PC-3 (cell line): ENCODE results near the gene MARCKSL1.

Source experiments
- CTCF ChIP-seq: fragments of 300-600 bp; sonication (generic); conservative IDR thresholded peaks from 2 replicates; pipeline ENCODE4 v1.5.1; 2017; ENCODE audit warnings: antibody characterized with exemption, low read depth, mild to moderate bottlenecking, low read length
- EZH2 ChIP-seq: fragments of 300-600 bp; sonication (generic); IDR thresholded peaks from one replicate; pipeline ENCODE4 v1.6.1; 2017; ENCODE audit warnings: antibody characterized with exemption, mild to moderate bottlenecking, low read length; ENCODE audit not compliant: unreplicated experiment

GRCh38 chr1:32299327-32299726 is 36.7 kb downstream of the MARCKSL1 start:
- TF ChIP-seq CTCF (no peak), EZH2 (no peak)
